ENCODE results near the gene PTGES.

GRCh38 chr9:129769669-129770068 is 16.8 kb upstream of the PTGES start:
- TF ChIP-seq RCOR1 (conservative IDR thresholded peaks at IDR 0.05; ENCODE audit: low read depth, low read length): no peak
- TF ChIP-seq NR2C2 (IDR thresholded peaks at IDR 0.05; ENCODE audit: borderline replicate concordance, control insufficient read depth, insufficient read length, low read depth): no peak
- no peak for TF ChIP-seq NFXL1 (IDR thresholded peaks at IDR 0.05; ENCODE audit: borderline replicate concordance)
- TF ChIP-seq SRF (IDR thresholded peaks at IDR 0.05; ENCODE audit: low read depth in 2 of 2, low read length in 2 of 2): no peak
- TF ChIP-seq CTCF (IDR thresholded peaks at IDR 0.05 in 2 of 3, conservative IDR thresholded peaks at IDR 0.05 in 1 of 3; ENCODE audit: control insufficient read depth in 2 of 3, extremely low read depth in 1 of 3, insufficient read depth in 1 of 3, low read depth in 3 of 3, low read length in 3 of 3): no peak
- no peak for TF ChIP-seq PKNOX1 (IDR thresholded peaks at IDR 0.05)
- no peak for TF ChIP-seq ETV6 (conservative IDR thresholded peaks at IDR 0.05 in 1 of 2, IDR thresholded peaks at IDR 0.05 in 1 of 2; ENCODE audit: borderline replicate concordance in 1 of 2, low read depth in 1 of 2)
- no peak for TF ChIP-seq ZNF384 (IDR thresholded peaks at IDR 0.05; ENCODE audit: borderline replicate concordance, low read depth, low read length)
- no peak for TF ChIP-seq ZNF24 (IDR thresholded peaks at IDR 0.05)
- no peak for TF ChIP-seq SP1 (IDR thresholded peaks at IDR 0.05; ENCODE audit: low read depth, low read length)

Data from GM12878 (cell line).